ENCODE measurements around the gene ISX. TPM values are rescaled to one million over a fixed set of nuclear protein-coding genes. Genes with fewer than 3 reads are reported as not detected.

The ISX gene
- total RNA-seq, 1 donor = not detected

- Histone ChIP-seq H4K20me1 (ENCODE audit: insufficient read depth, low read length) (no peaks in the 10 kb centered on the region), H3K9me3 (ENCODE audit: low read depth, low read length) (no peaks in the 10 kb centered on the region), H3K4me2 (ENCODE audit: insufficient read depth, low read length) (no peak overlapping the region), H3K36me3 (ENCODE audit: insufficient read depth, low read length) (no peaks in the 10 kb centered on the region), H2AFZ (ENCODE audit: low read length) (no peak overlapping the region), H3K4me3 (ENCODE audit: insufficient read depth, low read length) (no peak overlapping the region), H3K27me3 (ENCODE audit: insufficient read depth, low read length) (no peaks in the 10 kb centered on the region), H3K27ac (ENCODE audit: low read depth, low read length) (no peak overlapping the region), H3K4me1 (ENCODE audit: insufficient read depth, low read length) (no peaks in the 10 kb centered on the region), H3K79me2 (ENCODE audit: insufficient read depth, low read length) (no peaks in the 10 kb centered on the region)
- no peak for TF ChIP-seq CTCF (IDR thresholded peaks at IDR 0.05; ENCODE audit: extremely low read depth, low read depth, low read length)
- no peak for DNase-seq (ENCODE audit: insufficient read length, low spot score, missing footprints)
Observed at GRCh38 chr22:35111244-35111643, 45.3 kb downstream of the ISX start.

GRCh38 chr22:35113341-35113740 lies 47.4 kb downstream of the ISX start:
- no peaks in the 10 kb centered on the region for H3K9me3 ChIP-seq (ENCODE audit: low read depth, low read length)
- no peak for DNase-seq (ENCODE audit: insufficient read length, low spot score, missing footprints)
- no peak for TF ChIP-seq CTCF (IDR thresholded peaks at IDR 0.05; ENCODE audit: extremely low read depth, low read depth, low read length)
- H3K4me1 ChIP-seq (ENCODE audit: insufficient read depth, low read length) = no peaks in the 10 kb centered on the region
- no peak overlapping the region for H3K4me3 ChIP-seq (ENCODE audit: insufficient read depth, low read length)
- H3K27me3 ChIP-seq (ENCODE audit: insufficient read depth, low read length) = no peaks in the 10 kb centered on the region
- no peak overlapping the region for H2AFZ ChIP-seq (ENCODE audit: low read length)
- H3K79me2 ChIP-seq (ENCODE audit: insufficient read depth, low read length) = no peaks in the 10 kb centered on the region
- H3K36me3 ChIP-seq (ENCODE audit: insufficient read depth, low read length) = no peaks in the 10 kb centered on the region
- H4K20me1 ChIP-seq (ENCODE audit: insufficient read depth, low read length) = no peaks in the 10 kb centered on the region
- no peak overlapping the region for H3K4me2 ChIP-seq (ENCODE audit: insufficient read depth, low read length)
- no peak overlapping the region for H3K27ac ChIP-seq (ENCODE audit: low read depth, low read length)

GRCh38 chr22:35114131-35114980 lies 48.4 kb downstream of the ISX start:
- Histone ChIP-seq H3K27me3 (ENCODE audit: insufficient read depth, low read length) (no peaks in the 10 kb centered on the region), H3K36me3 (ENCODE audit: insufficient read depth, low read length) (no peaks in the 10 kb centered on the region)
- DNase-seq (ENCODE audit: insufficient read length, low spot score, missing footprints) = no peak

More at GRCh38 chr22:35114131-35114980, 48.4 kb downstream of the ISX start:
- Histone ChIP-seq H4K20me1 (ENCODE audit: insufficient read depth, low read length) (no peaks in the 10 kb centered on the region), H3K9me3 (ENCODE audit: low read depth, low read length) (no peaks in the 10 kb centered on the region), H3K27ac (ENCODE audit: low read depth, low read length) (no peak overlapping the region), H3K4me3 (ENCODE audit: insufficient read depth, low read length) (no peak overlapping the region), H2AFZ (ENCODE audit: low read length) (no peak overlapping the region), H3K4me2 (ENCODE audit: insufficient read depth, low read length) (no peak overlapping the region), H3K79me2 (ENCODE audit: insufficient read depth, low read length) (no peaks in the 10 kb centered on the region), H3K4me1 (ENCODE audit: insufficient read depth, low read length) (no peaks in the 10 kb centered on the region)
- TF ChIP-seq CTCF (IDR thresholded peaks at IDR 0.05; ENCODE audit: extremely low read depth, low read depth, low read length) = no peak

Measured in osteoblast (primary cell).